HUES6 (cell line): Measurements from ENCODE around the gene KIF1A.
A peak's percentile ranks its signal among the peaks of the same experiment; 100 is the strongest.
"Not testable (repeated sequence)": the region's sequence is repeated elsewhere in the genome, so short reads cannot be mapped to it uniquely, and the experiment has no call there.

Experiments used
- H3K27ac ChIP-seq: 2 replicates; pipeline ENCODE4 v1.7.0; 2013; ENCODE audit warnings: low read depth, mild to moderate bottlenecking, low read length, inconsistent platforms
- H3K27me3 ChIP-seq: 2 replicates; pipeline ENCODE4 v1.6.1; 2013; ENCODE audit warnings: low read length; ENCODE audit not compliant: control insufficient read depth, insufficient read depth
- H3K36me3 ChIP-seq: 2 replicates; pipeline ENCODE4 v1.6.1; 2013; ENCODE audit warnings: low read length; ENCODE audit not compliant: control insufficient read depth, insufficient read depth
- H3K4me1 ChIP-seq: 2 replicates; pipeline ENCODE4 v1.6.1; 2013; ENCODE audit warnings: low read length; ENCODE audit not compliant: control insufficient read depth, insufficient read depth
- H3K4me3 ChIP-seq: 2 replicates; pipeline ENCODE4 v1.5.1; 2013; ENCODE audit warnings: low read depth, low read length
- H3K9ac ChIP-seq: one replicate; pipeline ENCODE4 v1.6.1; 2013; ENCODE audit warnings: mild to moderate bottlenecking, low read length
- H3K9me3 ChIP-seq: 2 replicates; pipeline ENCODE4 v1.6.1; 2013; ENCODE audit warnings: low read depth, low read length; ENCODE audit not compliant: control insufficient read depth, insufficient read depth

Gene KIF1A

GRCh38 chr2:240683329-240683979 is 136.6 kb downstream of the KIF1A start:
- H3K9me3 ChIP-seq, H3K4me3 ChIP-seq, H3K9ac ChIP-seq, H3K27ac ChIP-seq, H3K4me1 ChIP-seq, H3K36me3 ChIP-seq, H3K27me3 ChIP-seq: not testable (repeated sequence)

GRCh38 chr2:240682431-240683224 is 137.4 kb downstream of the KIF1A start, which contains the start of gene AQP12B:
Gene AQP12B (minus strand): TSS chr2:240682885. CDS start chr2:240682837, 48 bp downstream.
- H3K4me1 ChIP-seq, H3K4me3 ChIP-seq, H3K27ac ChIP-seq, H3K27me3 ChIP-seq, H3K9ac ChIP-seq, H3K9me3 ChIP-seq, H3K36me3 ChIP-seq: not testable (repeated sequence)

- not testable (repeated sequence) for H3K27me3 ChIP-seq, H3K36me3 ChIP-seq, H3K9me3 ChIP-seq, H3K9ac ChIP-seq, H3K4me1 ChIP-seq, H3K4me3 ChIP-seq, H3K27ac ChIP-seq
Observed at GRCh38 chr2:240680185-240680584, 139.8 kb downstream of the KIF1A start.

DNA sequence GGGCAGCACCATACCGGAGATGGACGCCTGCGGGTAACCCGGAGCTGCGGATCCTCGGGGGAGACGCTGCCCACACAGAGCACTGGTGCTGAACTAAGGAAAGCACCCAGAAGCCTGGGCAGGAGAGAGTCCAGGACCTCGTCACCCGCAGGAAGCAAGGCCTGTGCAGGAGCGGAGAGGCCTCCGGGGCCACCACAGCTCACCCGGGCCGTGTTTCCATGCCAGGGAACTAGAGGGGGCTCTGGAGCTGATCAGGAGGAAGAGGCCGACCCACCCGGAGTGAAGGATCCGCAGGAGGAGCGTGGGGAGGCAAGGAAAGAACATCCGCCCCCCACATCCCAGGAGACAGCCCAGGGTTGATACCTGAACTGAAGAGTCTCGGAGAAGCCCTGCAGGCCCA is 141.1 kb downstream of the KIF1A start:
- H3K9me3 ChIP-seq, result not testable (repeated sequence)

DNA sequence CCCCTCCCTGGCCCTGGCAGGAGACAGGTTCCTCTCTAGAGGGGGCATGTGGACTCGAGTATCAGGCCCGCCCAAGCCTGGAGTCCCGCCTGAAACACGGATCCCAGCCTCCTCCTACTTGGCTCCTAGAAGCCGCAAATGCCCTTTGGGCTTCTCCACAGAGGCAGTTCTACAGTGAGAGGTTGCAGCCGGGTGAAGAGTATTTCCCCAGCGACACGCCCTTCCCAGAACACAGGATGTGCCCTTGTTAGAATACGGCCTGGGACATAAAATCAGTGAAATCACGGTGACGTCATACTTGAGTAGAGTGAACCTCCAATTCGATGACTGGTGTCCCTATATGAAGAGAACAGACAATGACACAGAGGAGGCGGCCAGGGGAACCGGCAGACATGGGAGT is 142.0 kb downstream of the KIF1A start:
- not testable (repeated sequence) for H3K27me3 ChIP-seq, H3K4me1 ChIP-seq, H3K36me3 ChIP-seq, H3K9ac ChIP-seq, H3K27ac ChIP-seq, H3K9me3 ChIP-seq, H3K4me3 ChIP-seq

More for the DNA sequence above, 141.1 kb downstream of the KIF1A start:
- H3K9ac ChIP-seq, H3K27ac ChIP-seq, H3K4me3 ChIP-seq, H3K36me3 ChIP-seq, H3K27me3 ChIP-seq, H3K4me1 ChIP-seq: not testable (repeated sequence)

DNA sequence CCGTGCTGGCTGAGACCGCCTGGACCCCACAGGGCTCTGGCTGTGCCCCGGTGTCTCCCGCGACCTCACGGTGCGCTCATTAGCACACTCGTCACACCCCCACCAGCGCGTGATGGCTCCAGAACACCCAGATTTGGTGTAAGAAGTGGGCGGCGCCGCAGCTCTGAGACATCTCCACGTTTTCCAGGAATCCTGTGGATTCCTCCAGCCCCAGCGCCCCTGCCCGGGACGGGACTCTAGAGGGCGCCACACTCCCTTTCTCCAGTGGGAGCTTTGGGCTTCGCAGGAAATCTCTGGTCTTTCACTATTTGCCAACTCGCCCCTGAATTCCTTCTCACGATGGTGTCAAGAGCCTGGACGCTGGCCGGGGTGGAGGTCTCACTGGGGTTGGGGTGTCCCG is 144.7 kb downstream of the KIF1A start:
- peaks cover 14% of the 10 kb centered on the region for H3K27me3 ChIP-seq
- H3K4me1 ChIP-seq, H3K4me3 ChIP-seq, H3K9me3 ChIP-seq, H3K27ac ChIP-seq, H3K9ac ChIP-seq, H3K36me3 ChIP-seq: not testable (repeated sequence)

DNA sequence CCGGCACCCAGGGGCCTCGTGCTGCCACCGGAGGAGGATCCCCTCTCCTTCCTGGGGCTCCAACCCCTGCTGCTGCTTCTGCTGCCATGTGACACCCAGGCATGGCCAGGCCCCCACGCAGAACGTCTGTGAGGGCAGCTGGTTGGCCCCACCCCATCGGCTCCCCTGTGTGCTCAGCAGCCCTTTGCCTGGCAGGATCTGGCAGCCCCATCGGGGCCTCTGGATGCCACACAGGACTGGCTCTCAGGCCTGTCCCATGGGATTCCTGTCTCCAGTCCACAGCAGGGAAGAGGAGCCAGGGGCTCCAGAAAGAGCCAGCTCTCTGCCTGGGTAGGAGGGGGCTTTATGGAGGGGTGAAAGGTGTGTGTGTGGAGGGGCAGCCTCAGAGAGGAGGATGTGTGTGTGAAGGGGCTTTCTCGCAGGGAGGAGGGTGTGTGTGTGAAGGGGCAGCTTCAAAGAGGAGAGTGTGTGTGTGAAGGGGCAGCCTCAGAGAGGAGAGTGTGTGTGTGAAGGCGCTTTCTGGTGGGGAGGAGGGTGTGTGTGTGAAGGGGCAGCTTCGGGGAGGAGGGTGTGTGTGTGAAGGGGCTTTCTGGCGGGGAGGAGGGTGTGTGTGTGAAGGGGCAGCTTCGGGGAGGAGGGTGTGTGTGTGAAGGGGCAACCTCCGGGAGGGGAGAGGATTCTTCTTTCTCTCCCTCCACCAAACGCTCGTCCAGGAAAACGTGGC is 145.4 kb downstream of the KIF1A start:
- not testable (repeated sequence) for H3K9ac ChIP-seq, H3K4me3 ChIP-seq, H3K36me3 ChIP-seq, H3K9me3 ChIP-seq, H3K27ac ChIP-seq, H3K4me1 ChIP-seq
- peaks cover 14% of the 10 kb centered on the region for H3K27me3 ChIP-seq

GRCh38 chr2:240672701-240673190 is 147.3 kb downstream of the KIF1A start:
- Histone ChIP-seq H3K36me3 (no peaks in the 10 kb centered on the region), H3K4me3 (peak overlapping the region; percentile 20; the same call in 1 of the 2 replicates), H3K27me3 (peaks cover 14% of the 10 kb centered on the region), H3K4me1 (no peaks in the 10 kb centered on the region), H3K9me3 (no peaks in the 10 kb centered on the region), H3K27ac (no peak overlapping the region), H3K9ac (no peak overlapping the region)

GRCh38 chr2:240672076-240672700 is 147.8 kb downstream of the KIF1A start:
- H3K4me3 ChIP-seq, result peak overlapping the region; percentile 20; the same call in 1 of the 2 replicates
- H3K27ac ChIP-seq, result no peak overlapping the region
- H3K4me1 ChIP-seq, result no peaks in the 10 kb centered on the region
- H3K27me3 ChIP-seq, result peaks cover 14% of the 10 kb centered on the region
- no peaks in the 10 kb centered on the region for H3K36me3 ChIP-seq
- H3K9me3 ChIP-seq, result no peaks in the 10 kb centered on the region
- H3K9ac ChIP-seq, result no peak overlapping the region

- Histone ChIP-seq H3K9me3 (no peaks in the 10 kb centered on the region), H3K27ac (no peak overlapping the region), H3K4me3 (no peak overlapping the region), H3K36me3 (no peaks in the 10 kb centered on the region), H3K9ac (no peak overlapping the region), H3K27me3 (peaks cover 14% of the 10 kb centered on the region), H3K4me1 (no peaks in the 10 kb centered on the region)
Observed at GRCh38 chr2:240670950-240671349, 149.1 kb downstream of the KIF1A start.
